Measurements from ENCODE around the gene UNC93B1. TPM values are rescaled to one million over a fixed set of nuclear protein-coding genes. Genes with fewer than 3 reads are reported as not detected.

The UNC93B1 gene
- total and polyA plus RNA-seq, 2 of the 13 experiments (the other 11 are each of a cell fraction or from before 2014, with no cell fraction given): 8.8 to 18.9 TPM

DNA sequence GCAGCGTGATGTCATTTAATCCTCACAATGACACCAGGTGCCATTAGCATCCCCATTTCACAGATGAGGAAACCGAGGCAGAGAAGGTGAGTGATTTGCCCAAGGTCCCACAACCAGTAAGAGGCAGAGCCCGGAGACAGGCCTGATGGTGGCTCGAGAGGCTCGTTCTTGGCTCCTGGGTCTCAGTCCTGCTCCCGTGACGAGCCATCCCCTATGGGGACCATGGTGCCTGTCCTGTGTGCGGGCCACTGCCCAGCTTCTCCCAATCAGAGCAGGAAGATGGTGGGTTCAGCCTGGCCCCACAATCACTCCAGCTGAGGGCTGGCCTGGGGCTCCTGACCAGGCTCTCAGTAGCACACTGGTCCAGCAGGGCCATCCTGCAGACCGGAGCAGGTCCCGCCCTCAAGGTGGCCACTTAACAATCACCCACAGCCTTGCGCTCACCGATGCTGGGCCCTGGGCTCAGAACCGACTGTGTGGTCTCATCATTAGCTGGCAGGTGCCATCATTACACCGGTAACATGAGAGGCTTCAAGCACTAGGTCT is 9.8 kb upstream of the UNC93B1 start:
- H2AFZ ChIP-seq (ENCODE audit: low read length): no peak overlapping the region
- DNase-seq (ENCODE audit: low spot score) (no peak), FAIRE-seq (no peak), ATAC-seq (no peak)
- peak overlapping the region; percentile 52 for H3K4me2 ChIP-seq (ENCODE audit: low read depth, low read length)
- POLR2A ChIA-PET: interaction anchor here (0.9 to 1.5 kb wide), 2 partner anchors 8 to 25 kb away, joined by 3 to 15 read pairs; partner anchors contain the start of gene TCIRG1
- no peaks in the 10 kb centered on the region for H3K9me3 ChIP-seq (ENCODE audit: low read length)
- H3K27me3 ChIP-seq (ENCODE audit: control insufficient read depth in 1 of 2, insufficient read depth in 2 of 2, low read length in 2 of 2): no peaks in the 10 kb centered on the region
- H3K9ac ChIP-seq (ENCODE audit: insufficient read depth, low read depth, low read length): peak overlapping the region; percentile 56
- peak overlapping the region; percentile 74 for H3K27ac ChIP-seq (ENCODE audit: extremely low read length, insufficient read depth, low read length)
- no peaks in the 10 kb centered on the region for H4K20me1 ChIP-seq (ENCODE audit: insufficient read depth, low read length)
- CTCF ChIA-PET (ENCODE audit: low intra/inter-chr PET ratio, low total read pairs): no interaction called here
- peaks cover 95% of the 10 kb centered on the region for H3K4me1 ChIP-seq (ENCODE audit: insufficient read depth, low read length)
- WGBS (ENCODE audit: low lambda C conversion rate): 58% methylated on average over 2 of the region's 14 CpGs
- BruUV-seq (replicated peaks): no TSS peak
- H3K36me3 ChIP-seq (replicated peaks in 1 of 2; ENCODE audit: control insufficient read depth in 1 of 2, insufficient read depth in 2 of 2, low read length in 2 of 2): no peaks in the 10 kb centered on the region
- in situ Hi-C loops (cut with HindIII; ENCODE audit: extremely low pct_ligation_motif_present, low pct_unique_long_range_greater_than_20kb) (no loop called here), intact Hi-C loops (cut with micrococcal nuclease; ENCODE audit: unreplicated experiment) (no loop called here)
- H3K79me2 ChIP-seq (ENCODE audit: insufficient read depth, low read length): no peaks in the 10 kb centered on the region
- peak overlapping the region in 1 of 3 experiments; percentile 18; a peak in 1 of 6 replicates for H3K4me3 ChIP-seq (replicated peaks in 1 of 3; ENCODE audit: insufficient read depth in 1 of 3, low read depth in 2 of 3, low read length in 3 of 3)
- TF ChIP-seq ARNTL (CRISPR knock-in tag; IDR thresholded peaks at IDR 0.05) (no peak), MBNL3 (CRISPR knock-in tag; conservative IDR thresholded peaks at IDR 0.05) (no peak), ZMYM3 (CRISPR knock-in tag; IDR thresholded peaks at IDR 0.05) (peak; percentile 93), ZFP62 (CRISPR knock-in tag; IDR thresholded peaks at IDR 0.05) (no peak), ZMYM2 (CRISPR knock-in tag; IDR thresholded peaks at IDR 0.05) (peak; percentile 58; the same call in 1 of the 2 replicates), KMT2B (CRISPR knock-in tag; IDR thresholded peaks at IDR 0.05) (no peak), ZC3H13 (CRISPR knock-in tag; IDR thresholded peaks at IDR 0.05) (0 out of 2 replicates have a peak, but pooled peaks have one; percentile 32), PRMT3 (CRISPR knock-in tag; IDR thresholded peaks at IDR 0.05; ENCODE audit: borderline replicate concordance, low read depth) (0 out of 2 replicates have a peak, but pooled peaks have one; percentile 14), CEBPB (IDR thresholded peaks at IDR 0.05; ENCODE audit: borderline replicate concordance, low read depth, low read length) (no peak), ZNF343 (CRISPR knock-in tag; IDR thresholded peaks at IDR 0.05) (no peak), ONECUT2 (CRISPR knock-in tag; IDR thresholded peaks at IDR 0.05) (no peak), KDM1A (CRISPR knock-in tag; IDR thresholded peaks at IDR 0.05) (peak; percentile 93), ATF7 (IDR thresholded peaks at IDR 0.05) (no peak), ATF7 (CRISPR knock-in tag; IDR thresholded peaks at IDR 0.05) (no peak), ZNF891 (CRISPR knock-in tag; IDR thresholded peaks at IDR 0.05) (peak; percentile 30; the same call in 1 of the 2 replicates), ZNF605 (CRISPR knock-in tag; IDR thresholded peaks at IDR 0.05) (0 out of 2 replicates have a peak, but pooled peaks have one; percentile 21), ZSCAN31 (CRISPR knock-in tag; IDR thresholded peaks at IDR 0.05; ENCODE audit: low read depth) (0 out of 2 replicates have a peak, but pooled peaks have one; percentile 27), IKZF4 (CRISPR knock-in tag; IDR thresholded peaks at IDR 0.05; ENCODE audit: borderline replicate concordance, low read depth, not compliant biosample characterization) (no peak), KLF16 (CRISPR knock-in tag; IDR thresholded peaks at IDR 0.05) (no peak)
- TF ChIP-seq, protein P1, sequence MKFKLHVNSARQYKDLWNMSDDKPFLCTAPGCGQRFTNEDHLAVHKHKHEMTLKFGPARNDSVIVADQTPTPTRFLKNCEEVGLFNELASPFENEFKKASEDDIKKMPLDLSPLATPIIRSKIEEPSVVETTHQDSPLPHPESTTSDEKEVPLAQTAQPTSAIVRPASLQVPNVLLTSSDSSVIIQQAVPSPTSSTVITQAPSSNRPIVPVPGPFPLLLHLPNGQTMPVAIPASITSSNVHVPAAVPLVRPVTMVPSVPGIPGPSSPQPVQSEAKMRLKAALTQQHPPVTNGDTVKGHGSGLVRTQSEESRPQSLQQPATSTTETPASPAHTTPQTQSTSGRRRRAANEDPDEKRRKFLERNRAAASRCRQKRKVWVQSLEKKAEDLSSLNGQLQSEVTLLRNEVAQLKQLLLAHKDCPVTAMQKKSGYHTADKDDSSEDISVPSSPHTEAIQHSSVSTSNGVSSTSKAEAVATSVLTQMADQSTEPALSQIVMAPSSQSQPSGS (CRISPR knock-in tag; IDR thresholded peaks at IDR 0.05): no peak
- TF ChIP-seq, protein P2, sequence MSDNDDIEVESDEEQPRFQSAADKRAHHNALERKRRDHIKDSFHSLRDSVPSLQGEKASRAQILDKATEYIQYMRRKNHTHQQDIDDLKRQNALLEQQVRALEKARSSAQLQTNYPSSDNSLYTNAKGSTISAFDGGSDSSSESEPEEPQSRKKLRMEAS (IDR thresholded peaks at IDR 0.05): 0 out of 2 replicates have a peak, but pooled peaks have one; percentile 11
- TF ChIP-seq, protein P3, sequence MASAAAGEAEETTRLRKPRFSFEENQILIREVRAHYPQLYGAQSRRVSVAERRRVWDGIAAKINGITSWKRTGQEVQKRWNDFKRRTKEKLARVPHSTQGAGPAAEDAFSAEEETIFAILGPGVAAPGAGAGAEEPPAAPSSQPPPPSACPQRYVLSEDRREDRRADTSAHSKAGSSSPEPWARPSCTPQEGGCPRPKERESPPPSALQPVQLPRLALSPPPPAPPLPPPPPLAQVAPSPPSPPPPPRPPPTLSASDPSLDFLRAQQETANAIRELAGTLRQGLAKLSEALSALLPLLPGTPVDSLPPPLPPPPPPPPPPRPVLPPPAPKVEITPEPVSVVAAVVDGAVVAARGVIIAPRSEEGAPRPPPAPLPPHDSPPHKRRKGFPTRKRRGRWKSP (CRISPR knock-in tag; IDR thresholded peaks at IDR 0.05): 0 out of 2 replicates have a peak, but pooled peaks have one; percentile 9
